HG03354 (cell line): ENCODE results near the gene C19orf73.

ENCODE experiments used
- ATAC-seq: cut with Tn5 transposase; IDR thresholded peaks from one replicate; pipeline ENCODE4 v1.9.1; 2021; ENCODE audit warnings: mild to moderate bottlenecking; ENCODE audit not compliant: unreplicated experiment, poor library complexity, severe bottlenecking

C19orf73 gene

DNA sequence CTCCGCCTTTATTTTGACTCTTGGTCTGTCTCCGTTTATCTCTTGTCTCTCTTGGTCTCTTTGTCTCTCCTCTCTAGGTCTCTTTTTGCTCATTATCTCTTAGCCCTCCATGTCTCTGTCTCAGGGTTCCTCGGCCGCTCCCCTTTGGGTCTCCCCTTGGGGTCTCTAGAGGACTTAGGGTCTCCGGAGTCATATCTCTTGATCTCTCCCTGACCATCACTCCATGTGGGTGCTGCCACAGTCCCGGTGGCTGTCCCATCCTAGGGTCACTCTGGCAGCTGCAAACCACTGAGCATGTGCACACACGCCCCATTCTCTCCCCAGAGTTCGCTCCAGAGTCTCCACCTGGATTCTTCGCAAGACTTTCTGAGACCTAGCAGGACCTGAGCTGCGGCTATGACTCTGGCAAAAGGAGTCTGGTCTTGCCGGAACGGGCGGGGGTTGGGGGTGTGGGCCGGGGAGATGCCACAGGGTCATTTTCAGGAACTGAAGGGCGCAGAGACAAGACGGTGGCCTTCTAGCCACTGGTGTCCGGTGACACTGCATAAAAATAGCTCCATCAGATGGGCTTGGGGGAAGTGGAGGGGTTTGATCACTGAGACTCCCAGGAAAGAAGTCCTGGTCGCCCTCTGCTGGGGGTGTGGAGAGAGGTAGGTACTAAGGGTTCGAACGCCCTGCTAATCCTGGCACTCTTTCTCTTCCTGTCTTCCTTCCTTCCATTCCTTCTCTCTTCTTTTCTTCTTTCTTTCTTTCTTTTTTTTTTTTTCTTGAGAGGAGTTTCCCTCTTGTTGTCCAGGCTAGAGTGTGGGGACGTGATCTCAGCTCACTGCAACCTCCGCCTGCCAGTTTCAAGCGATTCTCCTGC lies 45.2 kb downstream of the C19orf73 start:
- ATAC-seq = no peak

DNA sequence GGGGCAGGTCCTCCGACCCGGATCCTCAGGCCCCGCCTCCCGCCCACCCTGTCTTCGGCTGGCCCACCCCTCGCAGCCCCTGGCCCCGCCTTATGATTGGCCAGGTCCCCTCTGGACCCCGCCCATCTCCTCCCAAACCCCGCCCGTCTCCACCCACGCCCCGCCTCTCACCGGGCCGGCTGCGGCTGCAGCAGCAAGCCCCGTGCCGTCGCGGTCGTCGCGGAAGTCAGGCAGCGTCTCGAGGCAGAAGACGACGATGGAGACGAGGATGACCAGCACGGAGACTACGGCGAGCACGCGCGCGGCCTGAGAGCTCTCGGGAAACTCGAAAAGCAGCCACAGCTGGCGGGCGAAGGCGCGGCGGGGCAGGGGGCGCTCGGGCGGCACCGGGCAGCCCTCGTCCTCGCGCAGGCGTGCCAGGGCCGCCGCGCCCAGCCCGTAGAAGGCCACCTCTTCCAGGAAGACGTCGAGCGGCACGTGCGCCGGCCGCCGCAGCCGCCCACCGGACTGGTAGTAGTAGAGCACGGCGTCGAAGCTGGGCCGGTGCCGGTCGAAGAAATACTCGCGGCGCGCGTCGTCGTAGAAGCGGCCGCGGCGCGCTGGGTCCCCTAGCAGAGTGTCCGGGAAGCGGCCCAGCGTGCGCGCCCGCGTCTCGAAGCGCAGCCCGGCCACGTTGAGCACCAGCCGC lies 46.9 kb downstream of the C19orf73 start:
- no peak for ATAC-seq

DNA sequence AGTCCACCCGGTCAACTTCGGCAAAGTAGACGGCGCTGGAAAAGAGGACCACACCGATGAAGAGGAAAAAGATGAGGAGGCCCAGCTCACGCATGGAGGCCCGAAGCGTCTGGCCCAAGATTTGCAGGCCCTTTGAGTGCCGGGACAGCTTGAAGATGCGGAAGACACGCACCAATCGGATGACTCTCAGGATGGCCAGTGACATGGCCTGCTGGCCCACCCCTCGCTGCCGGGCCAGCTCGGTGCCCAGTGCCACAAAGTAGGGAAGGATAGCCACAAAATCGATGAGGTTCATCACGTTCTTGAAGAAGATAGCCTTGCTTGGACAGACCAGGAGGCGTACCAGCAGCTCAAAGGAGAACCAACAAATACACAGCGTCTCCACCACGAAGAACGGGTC lies 48.5 kb downstream of the C19orf73 start:
- no peak for ATAC-seq

DNA sequence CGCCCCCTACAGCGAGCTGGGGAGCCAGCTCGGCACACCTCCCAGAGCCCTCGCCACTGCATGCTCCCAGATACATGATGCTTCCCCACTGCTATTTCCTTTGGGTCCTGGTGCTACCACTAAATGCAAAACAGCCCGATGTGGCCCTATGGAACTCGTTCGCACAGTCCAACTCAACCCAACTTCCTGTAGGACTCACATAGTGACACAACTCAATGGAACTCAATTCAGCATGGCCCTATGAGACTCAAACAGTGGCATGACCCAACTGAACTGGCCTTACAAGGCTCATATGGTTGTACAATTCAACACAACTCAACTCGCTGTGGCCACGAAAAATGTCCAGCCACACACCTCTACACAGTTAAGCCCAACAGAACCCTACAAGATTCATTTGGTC lies 49.9 kb downstream of the C19orf73 start:
- ATAC-seq = no peak
